Hepatocyte (in vitro differentiated cells): ENCODE results near the gene DIP2C.

ENCODE experiments used
- CTCF ChIP-seq: fragments of 200-600 bp; sonication (generic); IDR thresholded peaks from 2 replicates; pipeline ENCODE4 v1.5.1; 2016; ENCODE audit warnings: antibody characterized with exemption, mild to moderate bottlenecking; ENCODE audit not compliant: poor library complexity
- EZH2 ChIP-seq: fragments of 200-600 bp; sonication (generic); IDR thresholded peaks from 2 replicates; pipeline ENCODE4 v1.6.1; 2016; ENCODE audit warnings: antibody characterized with exemption, mild to moderate bottlenecking, borderline replicate concordance
- EZH2phosphoT487 ChIP-seq: fragments of 200-600 bp; sonication (generic); IDR thresholded peaks from one replicate; pipeline ENCODE4 v1.6.1; 2018; ENCODE audit warnings: antibody characterized with exemption, mild to moderate bottlenecking, low read depth, moderate library complexity; ENCODE audit not compliant: unreplicated experiment, severe bottlenecking

GRCh38 chr10:623014-623413 lies 66.5 kb downstream of the DIP2C start:
- no peak for TF ChIP-seq CTCF
- TF ChIP-seq EZH2, result no peak
- no peak for TF ChIP-seq EZH2phosphoT487
